ENCODE results near the gene LIX1L. TPM values are rescaled to one million over a fixed set of nuclear protein-coding genes. Genes with fewer than 3 reads are reported as not detected.
A peak's percentile ranks its signal among the peaks of the same experiment; 100 is the strongest.

Gene LIX1L
- total RNA-seq, 1 donor from 2014 or later: 37.5 TPM

GRCh38 chr1:145987926-145988325, 30.1 kb upstream of the LIX1L start:
- H3K36me3 Mint-ChIP-seq (ENCODE audit: low read depth): peaks cover 7% of the 10 kb centered on the region
- no peak overlapping the region for H3K4me3 Mint-ChIP-seq
- H3K27me3 Mint-ChIP-seq (ENCODE audit: low read depth): no peaks in the 10 kb centered on the region
- H3K9me3 Mint-ChIP-seq: no peaks in the 10 kb centered on the region
- no peak for DNase-seq (ENCODE audit: low read depth, low spot score)
- H3K27ac Mint-ChIP-seq (ENCODE audit: unreplicated experiment): no peak overlapping the region
- H3K4me1 Mint-ChIP-seq: peaks cover 29% of the 10 kb centered on the region
- TF ChIP-seq CTCF (conservative IDR thresholded peaks at IDR 0.05): no peak

GRCh38 chr1:145986551-145986950, 28.7 kb upstream of the LIX1L start:
- Mint-ChIP-seq H3K27me3 (ENCODE audit: low read depth) (no peaks in the 10 kb centered on the region), H3K4me1 (peaks cover 23% of the 10 kb centered on the region), H3K9me3 (no peaks in the 10 kb centered on the region), H3K4me3 (no peak overlapping the region), H3K36me3 (ENCODE audit: low read depth) (peaks cover under 1% of the 10 kb centered on the region), H3K27ac (ENCODE audit: unreplicated experiment) (no peak overlapping the region)
- no peak for DNase-seq (ENCODE audit: low read depth, low spot score)
- TF ChIP-seq CTCF (conservative IDR thresholded peaks at IDR 0.05): no peak

GRCh38 chr1:145985502-145986439, 28.0 kb upstream of the LIX1L start:
- DNase-seq (ENCODE audit: low read depth, low spot score): no peak
- H3K27ac Mint-ChIP-seq (ENCODE audit: unreplicated experiment): peak overlapping the region; percentile 91

GRCh38 chr1:145985129-145985501, 27.3 kb upstream of the LIX1L start:
- Mint-ChIP-seq H3K4me3 (peak overlapping the region; percentile 47), H3K9me3 (no peaks in the 10 kb centered on the region), H3K27ac (ENCODE audit: unreplicated experiment) (peak overlapping the region; percentile 91), H3K27me3 (ENCODE audit: low read depth) (no peaks in the 10 kb centered on the region), H3K36me3 (ENCODE audit: low read depth) (no peaks in the 10 kb centered on the region), H3K4me1 (peaks cover 23% of the 10 kb centered on the region)
- no peak for DNase-seq (ENCODE audit: low read depth, low spot score)
- TF ChIP-seq CTCF (conservative IDR thresholded peaks at IDR 0.05): no peak

More at GRCh38 chr1:145985502-145986439, 28.0 kb upstream of the LIX1L start:
- H3K9me3 Mint-ChIP-seq: no peaks in the 10 kb centered on the region
- H3K4me3 Mint-ChIP-seq: peak overlapping the region; percentile 47
- no peaks in the 10 kb centered on the region for H3K27me3 Mint-ChIP-seq (ENCODE audit: low read depth)
- no peaks in the 10 kb centered on the region for H3K36me3 Mint-ChIP-seq (ENCODE audit: low read depth)
- H3K4me1 Mint-ChIP-seq: peaks cover 23% of the 10 kb centered on the region
- no peak for TF ChIP-seq CTCF (conservative IDR thresholded peaks at IDR 0.05)

- Mint-ChIP-seq H3K36me3 (ENCODE audit: low read depth) (no peaks in the 10 kb centered on the region), H3K4me1 (peaks cover 23% of the 10 kb centered on the region), H3K9me3 (no peaks in the 10 kb centered on the region), H3K27ac (ENCODE audit: unreplicated experiment) (peak overlapping the region; percentile 21), H3K27me3 (ENCODE audit: low read depth) (no peaks in the 10 kb centered on the region), H3K4me3 (no peak overlapping the region)
- no peak for TF ChIP-seq CTCF (conservative IDR thresholded peaks at IDR 0.05)
- no peak for DNase-seq (ENCODE audit: low read depth, low spot score)
Measured at GRCh38 chr1:145983960-145984830, 26.4 kb upstream of the LIX1L start.
